BLaER1 (cell line): ENCODE results near the gene ZNF420.
"Not testable (repeated sequence)": the region's sequence is repeated elsewhere in the genome, so short reads cannot be mapped to it uniquely, and the experiment has no call there.

ENCODE experiments used
- H3K27ac ChIP-seq: shearing (Covaris generic); formaldehyde crosslinking; 2 replicates; pipeline ENCODE4 v1.8.1; 2022
- H3K27me3 ChIP-seq: shearing (Covaris generic); formaldehyde crosslinking; 2 replicates; pipeline ENCODE4 v1.8.1; 2022
- H3K36me3 ChIP-seq: shearing (Covaris generic); formaldehyde crosslinking; 2 replicates; pipeline ENCODE4 v1.8.1; 2022
- H3K4me1 ChIP-seq: shearing (Covaris generic); formaldehyde crosslinking; 2 replicates; pipeline ENCODE4 v1.8.1; 2022
- H3K4me2 ChIP-seq: shearing (Covaris generic); formaldehyde crosslinking; 2 replicates; pipeline ENCODE4 v1.8.1; 2022
- H3K4me3 ChIP-seq: shearing (Covaris generic); formaldehyde crosslinking; 2 replicates; pipeline ENCODE4 v1.8.1; 2022
- H3K9ac ChIP-seq: shearing (Covaris generic); formaldehyde crosslinking; 2 replicates; pipeline ENCODE4 v1.8.1; 2022
- H3K9me3 ChIP-seq: shearing (Covaris generic); formaldehyde crosslinking; 2 replicates; pipeline ENCODE4 v1.8.1; 2022
- H4K20me1 ChIP-seq: shearing (Covaris generic); formaldehyde crosslinking; 2 replicates; pipeline ENCODE4 v1.8.1; 2022
- Cebpa-rat ChIP-seq: shearing (Covaris generic); IDR thresholded peaks from 2 replicates; pipeline ENCODE4 v1.8.1; 2022

Gene ZNF420

DNA sequence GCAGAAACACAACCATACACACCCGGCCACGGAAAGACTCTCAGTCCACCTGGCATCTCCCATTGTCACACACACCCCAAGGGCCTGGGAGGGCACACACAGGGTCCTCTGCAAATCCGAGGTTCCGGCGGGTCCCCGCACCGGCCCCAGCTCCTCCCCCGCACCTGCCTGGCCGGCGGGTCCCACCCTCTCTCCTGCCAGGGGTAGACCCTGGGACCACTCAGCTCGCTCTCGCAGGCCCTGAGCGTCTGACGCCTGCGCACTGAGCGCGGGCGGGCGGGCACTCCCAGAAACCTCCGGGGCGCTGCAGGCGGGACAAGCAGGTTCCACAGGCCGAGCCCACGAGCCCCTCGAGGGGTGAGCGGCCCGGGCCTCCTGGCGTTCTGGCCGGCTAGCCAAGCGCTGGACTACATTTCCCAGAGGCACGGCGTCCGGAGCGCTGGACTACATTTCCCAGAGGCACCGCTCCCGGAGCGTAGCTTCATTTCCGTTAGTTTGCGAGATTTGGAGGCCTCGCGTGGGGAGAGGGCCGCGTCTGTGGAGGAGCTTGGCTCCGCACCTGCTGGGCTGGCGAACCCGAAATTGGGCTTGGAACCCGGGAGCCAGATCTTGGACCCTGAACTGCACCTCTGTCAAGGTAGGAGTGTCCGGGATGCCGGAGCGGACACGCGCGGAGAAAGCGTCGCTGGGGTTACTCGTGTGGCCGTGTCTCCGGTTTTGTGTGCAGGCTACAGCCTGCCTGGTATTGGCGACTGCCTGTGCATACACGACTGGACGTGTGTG lies at the start of gene ZNF420:
Gene ZNF420, plus strand, starts transcription at position 500 of the 783 bp plus-strand sequence. CDS start 10,686 bp downstream, outside the sequence.
- peaks cover 24% of the 10 kb centered on the region for H3K36me3 ChIP-seq
- peaks cover 19% of the 10 kb centered on the region for H3K4me1 ChIP-seq
- TF ChIP-seq Cebpa-rat: no peak
- peak within 1 kb of the TSS; percentile 93 for H3K4me2 ChIP-seq
- peaks cover 34% of the 10 kb centered on the region for H3K9me3 ChIP-seq
- peak within 1 kb of the TSS; percentile 88 for H3K9ac ChIP-seq
- H4K20me1 ChIP-seq: no peaks in the 10 kb centered on the region; the same call in 1 of the 2 replicates
- H3K27me3 ChIP-seq: no peaks in the 10 kb centered on the region
- H3K27ac ChIP-seq: peak within 1 kb of the TSS; percentile 86
- peak within 1 kb of the TSS; percentile 85 for H3K4me3 ChIP-seq

DNA sequence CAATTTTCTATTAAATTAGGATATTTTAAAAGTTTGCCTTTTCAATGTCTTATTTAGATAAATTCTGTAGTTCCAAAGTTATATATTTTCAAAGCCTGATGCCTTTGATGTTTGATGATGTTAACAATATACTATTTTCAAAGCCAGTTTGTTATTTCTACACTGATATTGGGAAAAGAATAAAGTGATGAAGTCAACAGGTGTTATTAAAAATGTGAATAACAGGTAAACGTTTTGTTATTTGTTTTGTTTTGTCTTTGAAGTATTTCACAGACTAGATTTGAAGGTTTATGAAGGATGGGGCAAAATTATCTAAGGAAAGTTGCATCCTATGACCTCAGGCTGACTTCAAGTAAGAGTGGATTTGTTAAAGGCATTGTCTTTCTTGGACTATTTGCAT lies 33.1 kb upstream of the ZNF420 start:
- H3K4me2 ChIP-seq: no peak overlapping the region
- no peaks in the 10 kb centered on the region for H3K36me3 ChIP-seq
- H4K20me1 ChIP-seq: no peaks in the 10 kb centered on the region
- no peak for TF ChIP-seq Cebpa-rat
- H3K27me3 ChIP-seq: no peaks in the 10 kb centered on the region
- no peaks in the 10 kb centered on the region for H3K4me1 ChIP-seq
- H3K9ac ChIP-seq: no peak overlapping the region
- no peak overlapping the region for H3K4me3 ChIP-seq
- no peak overlapping the region for H3K27ac ChIP-seq
- peaks cover 13% of the 10 kb centered on the region; the same call in 1 of the 2 replicates for H3K9me3 ChIP-seq

DNA sequence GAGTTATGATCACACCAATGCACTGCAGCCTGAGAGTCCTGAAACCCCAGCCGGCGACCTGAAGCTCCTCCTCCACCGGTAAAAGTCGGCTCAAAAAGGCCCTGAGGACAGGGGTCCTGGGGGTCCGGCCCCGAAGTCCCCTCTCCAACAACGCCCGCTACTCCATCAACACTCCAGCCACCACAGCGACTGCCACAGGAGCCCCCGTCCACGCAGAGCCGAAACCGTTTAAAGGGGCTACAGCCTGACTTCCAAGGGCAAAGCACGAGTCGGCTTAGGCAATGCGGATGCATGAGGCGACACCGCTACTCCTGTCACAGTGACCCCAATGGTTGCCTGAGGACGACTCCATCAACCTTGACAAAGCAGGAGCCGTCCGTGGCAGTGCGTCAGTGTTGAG lies 22.9 kb upstream of the ZNF420 start:
- Histone ChIP-seq H3K9me3 (peaks cover 73% of the 10 kb centered on the region), H3K4me1 (no peaks in the 10 kb centered on the region), H3K36me3 (no peaks in the 10 kb centered on the region), H3K27ac (no peak overlapping the region), H3K9ac (no peak overlapping the region), H3K4me2 (no peak overlapping the region), H4K20me1 (no peaks in the 10 kb centered on the region), H3K4me3 (no peak overlapping the region), H3K27me3 (no peaks in the 10 kb centered on the region)
- TF ChIP-seq Cebpa-rat: no peak

DNA sequence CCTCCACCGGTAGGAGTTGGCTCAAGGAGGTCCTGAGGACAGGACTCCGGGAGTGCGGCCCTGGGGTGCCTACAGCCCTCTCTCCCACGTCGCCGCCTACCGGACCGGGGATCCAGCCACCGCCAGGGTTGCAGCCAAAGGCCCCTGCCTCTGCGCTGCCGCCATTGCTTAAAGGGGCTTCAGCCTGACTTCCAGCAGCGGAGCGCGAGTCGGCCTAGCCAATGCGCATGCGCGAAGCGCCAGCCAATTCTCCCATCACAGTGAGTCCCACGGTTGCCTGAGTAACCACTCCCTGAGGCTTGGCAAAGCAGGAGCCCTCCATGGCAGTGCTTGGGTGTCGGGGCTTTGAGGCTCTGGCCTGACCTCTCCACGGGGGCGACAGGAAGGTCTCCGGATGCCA lies 21.5 kb upstream of the ZNF420 start:
- Histone ChIP-seq H3K4me3 (no peak overlapping the region), H3K9me3 (peaks cover 80% of the 10 kb centered on the region), H3K4me2 (no peak overlapping the region), H3K27me3 (no peaks in the 10 kb centered on the region), H4K20me1 (no peaks in the 10 kb centered on the region), H3K27ac (no peak overlapping the region), H3K4me1 (no peaks in the 10 kb centered on the region), H3K36me3 (0 out of 2 replicates have a peak, but pooled peaks cover 3% of the 10 kb centered on the region), H3K9ac (no peak overlapping the region)
- no peak for TF ChIP-seq Cebpa-rat

DNA sequence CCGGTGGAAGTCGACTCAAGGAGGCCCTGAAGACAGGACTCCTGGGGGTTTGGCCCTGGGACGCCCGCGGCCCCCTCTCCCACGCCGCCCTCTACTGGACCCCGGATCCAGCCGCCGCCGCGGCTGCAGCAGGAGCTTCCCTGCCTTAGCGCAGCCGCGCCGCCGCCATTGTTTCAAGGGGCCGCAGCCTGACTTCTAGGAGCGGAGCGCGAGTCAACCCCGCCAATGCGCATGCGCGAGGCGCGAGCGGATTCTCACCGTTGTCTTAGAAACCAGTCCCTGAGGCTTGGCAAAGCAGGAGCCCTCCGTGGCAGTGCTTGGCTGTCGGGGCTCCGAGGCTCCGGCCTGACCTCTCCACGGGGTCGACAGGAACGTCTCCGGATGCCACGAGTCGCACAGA lies 19.1 kb upstream of the ZNF420 start:
- no peaks in the 10 kb centered on the region for H4K20me1 ChIP-seq
- no peak overlapping the region for H3K4me3 ChIP-seq
- TF ChIP-seq Cebpa-rat: no peak
- H3K36me3 ChIP-seq: 0 out of 2 replicates have a peak, but pooled peaks cover 3% of the 10 kb centered on the region
- H3K27ac ChIP-seq: no peak overlapping the region
- H3K4me2 ChIP-seq: no peak overlapping the region
- no peaks in the 10 kb centered on the region for H3K27me3 ChIP-seq
- no peak overlapping the region for H3K9ac ChIP-seq
- peaks cover 68% of the 10 kb centered on the region for H3K9me3 ChIP-seq
- no peaks in the 10 kb centered on the region for H3K4me1 ChIP-seq

DNA sequence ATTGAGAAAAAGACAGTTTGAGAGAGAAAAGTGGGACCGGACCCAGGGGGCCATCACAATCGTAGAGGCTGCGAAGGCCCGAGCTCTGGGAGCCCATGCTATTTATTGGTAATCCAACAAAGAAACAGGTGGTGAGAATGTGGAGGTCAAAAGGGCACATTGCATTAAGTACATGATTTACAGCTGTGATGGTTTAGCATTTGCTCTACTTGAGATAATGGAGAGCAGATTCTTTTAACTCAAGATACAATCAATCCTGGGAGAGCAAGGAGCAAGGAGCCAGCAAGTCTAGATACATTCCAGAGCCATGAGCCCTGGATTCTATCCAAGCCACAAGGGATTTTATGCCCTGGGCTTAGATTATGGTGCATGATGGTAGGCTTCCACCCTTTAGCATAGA lies 13.3 kb upstream of the ZNF420 start:
- not testable (repeated sequence) for H4K20me1 ChIP-seq, H3K4me1 ChIP-seq, H3K36me3 ChIP-seq, H3K4me2 ChIP-seq, H3K4me3 ChIP-seq, H3K9ac ChIP-seq, H3K27me3 ChIP-seq, H3K27ac ChIP-seq
- H3K9me3 ChIP-seq: peaks cover 37% of the 10 kb centered on the region

DNA sequence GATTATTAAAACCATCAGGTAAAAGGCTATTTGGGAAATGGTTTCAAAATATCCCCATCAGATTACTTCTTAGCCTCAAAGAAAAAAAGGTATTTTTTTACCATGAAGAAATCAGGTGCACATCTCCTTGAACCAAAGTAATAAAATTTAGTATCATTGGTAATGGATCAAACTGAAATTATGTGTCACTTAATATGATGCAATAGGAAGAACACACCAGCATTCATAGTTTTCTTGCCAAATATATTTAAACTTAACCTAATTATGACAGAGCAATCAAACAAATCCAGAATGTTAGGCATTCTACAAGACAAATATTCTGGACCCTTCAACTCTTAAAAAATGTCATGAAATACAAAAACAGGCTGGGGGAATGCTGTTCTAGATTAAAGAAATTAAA lies 4.1 kb upstream of the ZNF420 start:
- TF ChIP-seq Cebpa-rat: no peak

DNA sequence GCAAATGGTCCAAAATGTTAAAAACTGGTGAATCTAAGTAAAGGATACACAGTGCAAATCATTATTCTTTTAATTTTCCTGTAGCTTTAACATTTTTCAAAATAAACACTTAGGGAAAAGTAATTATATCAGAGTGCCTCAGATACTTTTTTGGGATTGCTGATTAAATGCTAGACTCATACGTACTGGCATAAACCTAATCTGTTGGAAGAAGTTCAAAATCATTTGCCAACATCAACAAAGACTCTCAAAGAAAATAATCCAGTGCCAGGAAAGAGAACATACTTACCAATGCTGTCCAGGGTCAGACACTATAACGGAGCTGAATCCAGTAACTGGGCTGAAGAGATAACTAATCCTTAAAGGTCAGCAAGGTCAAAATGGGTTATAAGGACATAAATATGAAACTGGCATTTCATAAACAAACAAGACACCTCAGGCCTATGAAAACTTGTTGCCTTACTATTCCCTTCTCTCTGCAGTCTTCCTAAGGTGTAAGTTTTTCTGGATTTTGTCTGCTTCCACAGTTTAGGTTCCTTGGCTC lies 3.3 kb upstream of the ZNF420 start:
- no peaks in the 10 kb centered on the region for H3K27me3 ChIP-seq
- peaks cover 16% of the 10 kb centered on the region for H3K4me1 ChIP-seq
- H3K4me2 ChIP-seq: no peak overlapping the region
- H4K20me1 ChIP-seq: no peaks in the 10 kb centered on the region; the same call in 1 of the 2 replicates
- peaks cover 7% of the 10 kb centered on the region; the same call in 1 of the 2 replicates for H3K9me3 ChIP-seq
- H3K9ac ChIP-seq: no peak overlapping the region
- H3K36me3 ChIP-seq: no peaks in the 10 kb centered on the region
- TF ChIP-seq Cebpa-rat: no peak
- no peak overlapping the region for H3K4me3 ChIP-seq
- no peak overlapping the region for H3K27ac ChIP-seq

More for the DNA sequence above, 4.1 kb upstream of the ZNF420 start:
- Histone ChIP-seq H3K27me3 (no peaks in the 10 kb centered on the region), H3K9me3 (peaks cover 5% of the 10 kb centered on the region; the same call in 1 of the 2 replicates), H3K4me1 (peaks cover 9% of the 10 kb centered on the region), H3K4me2 (no peak overlapping the region), H3K36me3 (no peaks in the 10 kb centered on the region), H4K20me1 (no peaks in the 10 kb centered on the region; the same call in 1 of the 2 replicates), H3K4me3 (no peak overlapping the region), H3K27ac (no peak overlapping the region), H3K9ac (no peak overlapping the region)

DNA sequence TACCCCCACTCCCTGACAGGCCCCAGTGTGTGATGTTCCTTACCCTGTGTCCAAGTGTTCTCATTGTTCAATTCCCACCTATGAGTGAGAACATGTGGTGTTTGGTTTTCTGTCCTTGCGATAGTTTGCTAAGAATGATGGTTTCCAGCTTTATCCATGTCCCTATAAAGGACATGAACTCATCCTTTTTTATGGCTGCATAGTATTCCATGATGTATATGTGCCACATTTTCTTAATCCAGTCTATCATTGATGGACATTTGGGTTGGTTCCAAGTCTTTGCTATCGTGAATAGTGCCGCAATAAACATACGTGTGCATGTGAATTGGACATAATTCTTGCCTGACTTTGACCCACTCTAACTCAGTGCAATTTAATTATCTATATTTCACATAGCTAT lies 1.7 kb upstream of the ZNF420 start:
- not testable (repeated sequence) for H3K27me3 ChIP-seq, H3K4me2 ChIP-seq, H3K36me3 ChIP-seq, H3K9ac ChIP-seq, H4K20me1 ChIP-seq, H3K27ac ChIP-seq, H3K4me3 ChIP-seq
- Histone ChIP-seq H3K4me1 (peaks cover 19% of the 10 kb centered on the region), H3K9me3 (peaks cover 18% of the 10 kb centered on the region)

DNA sequence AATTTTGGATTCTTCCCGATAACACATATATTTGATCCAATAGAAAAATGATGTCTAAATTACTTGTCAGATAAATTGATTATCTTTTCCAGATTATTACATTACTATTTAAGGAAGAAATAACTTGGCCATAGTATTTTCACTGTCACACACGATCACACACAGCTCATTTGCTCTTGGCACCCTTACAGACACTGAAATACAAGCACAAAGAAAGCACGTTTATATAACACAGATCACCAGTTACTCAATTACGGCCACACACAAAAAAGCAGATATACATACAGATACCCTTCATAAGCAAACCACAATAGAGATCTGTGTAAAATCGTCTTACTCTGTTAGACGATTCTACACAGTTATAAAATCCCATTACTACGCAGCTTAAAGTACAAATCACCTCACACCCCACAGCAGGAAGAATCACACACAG lies 716 bp upstream of the ZNF420 start:
- H3K27me3 ChIP-seq: no peaks in the 10 kb centered on the region
- peaks cover 18% of the 10 kb centered on the region for H3K36me3 ChIP-seq
- H3K4me1 ChIP-seq: peaks cover 19% of the 10 kb centered on the region
- peak overlapping the region; percentile 88 for H3K9ac ChIP-seq
- H3K9me3 ChIP-seq: peaks cover 28% of the 10 kb centered on the region
- H3K4me3 ChIP-seq: peak overlapping the region; percentile 85
- H3K4me2 ChIP-seq: peak overlapping the region; percentile 79
- no peaks in the 10 kb centered on the region; the same call in 1 of the 2 replicates for H4K20me1 ChIP-seq
- TF ChIP-seq Cebpa-rat: no peak
- peak overlapping the region; percentile 86 for H3K27ac ChIP-seq
